A549 treated with GW870086 at 1 μM for 4 hours (cell line): ENCODE results near the gene TTC12. TPM values are rescaled to one million over a fixed set of nuclear protein-coding genes. Genes with fewer than 3 reads are reported as not detected.

Experiments used
- total RNA-seq: library from RNA; stranded (reverse); fragments of 200-300 nt; extraction: Qiagen RNA extraction; gene quantifications from 5 replicates; pipeline ENCODE4 v1.2.3, GENCODE V29; 2022; ENCODE audit warnings: low read depth

The TTC12 gene, protein sequence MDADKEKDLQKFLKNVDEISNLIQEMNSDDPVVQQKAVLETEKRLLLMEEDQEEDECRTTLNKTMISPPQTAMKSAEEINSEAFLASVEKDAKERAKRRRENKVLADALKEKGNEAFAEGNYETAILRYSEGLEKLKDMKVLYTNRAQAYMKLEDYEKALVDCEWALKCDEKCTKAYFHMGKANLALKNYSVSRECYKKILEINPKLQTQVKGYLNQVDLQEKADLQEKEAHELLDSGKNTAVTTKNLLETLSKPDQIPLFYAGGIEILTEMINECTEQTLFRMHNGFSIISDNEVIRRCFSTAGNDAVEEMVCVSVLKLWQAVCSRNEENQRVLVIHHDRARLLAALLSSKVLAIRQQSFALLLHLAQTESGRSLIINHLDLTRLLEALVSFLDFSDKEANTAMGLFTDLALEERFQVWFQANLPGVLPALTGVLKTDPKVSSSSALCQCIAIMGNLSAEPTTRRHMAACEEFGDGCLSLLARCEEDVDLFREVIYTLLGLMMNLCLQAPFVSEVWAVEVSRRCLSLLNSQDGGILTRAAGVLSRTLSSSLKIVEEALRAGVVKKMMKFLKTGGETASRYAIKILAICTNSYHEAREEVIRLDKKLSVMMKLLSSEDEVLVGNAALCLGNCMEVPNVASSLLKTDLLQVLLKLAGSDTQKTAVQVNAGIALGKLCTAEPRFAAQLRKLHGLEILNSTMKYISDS
- 4.6 to 9.1 TPM (median 6.3 TPM) in 5 replicates for total RNA-seq

GRCh38 chr11:113314389-113315301 lies at the start of gene TTC12:
TTC12 (plus strand) TSS chr11:113314583; CDS start chr11:113316258, 1,675 bp downstream.

GRCh38 chr11:113387605-113388211 lies 73.3 kb downstream of the TTC12 start, which contains the start of gene ANKK1:
ANKK1 (plus strand) TSS chr11:113387779; CDS start chr11:113387885, 106 bp downstream.

Other genes starting within 250 kb of the TTC12 start
- not detected in 5 replicates for gene ANKK1, start 73.2 kb downstream of the TTC12 start, total RNA-seq
- gene DRD2, start 160.8 kb downstream of the TTC12 start, total RNA-seq = not detected in 5 replicates